ENCODE results near the gene MSI2. TPM values are rescaled to one million over a fixed set of nuclear protein-coding genes. Genes with fewer than 3 reads are reported as not detected.

Gene MSI2
- total RNA-seq, 1 experiment from 2014 or later: 75.0 TPM

DNA sequence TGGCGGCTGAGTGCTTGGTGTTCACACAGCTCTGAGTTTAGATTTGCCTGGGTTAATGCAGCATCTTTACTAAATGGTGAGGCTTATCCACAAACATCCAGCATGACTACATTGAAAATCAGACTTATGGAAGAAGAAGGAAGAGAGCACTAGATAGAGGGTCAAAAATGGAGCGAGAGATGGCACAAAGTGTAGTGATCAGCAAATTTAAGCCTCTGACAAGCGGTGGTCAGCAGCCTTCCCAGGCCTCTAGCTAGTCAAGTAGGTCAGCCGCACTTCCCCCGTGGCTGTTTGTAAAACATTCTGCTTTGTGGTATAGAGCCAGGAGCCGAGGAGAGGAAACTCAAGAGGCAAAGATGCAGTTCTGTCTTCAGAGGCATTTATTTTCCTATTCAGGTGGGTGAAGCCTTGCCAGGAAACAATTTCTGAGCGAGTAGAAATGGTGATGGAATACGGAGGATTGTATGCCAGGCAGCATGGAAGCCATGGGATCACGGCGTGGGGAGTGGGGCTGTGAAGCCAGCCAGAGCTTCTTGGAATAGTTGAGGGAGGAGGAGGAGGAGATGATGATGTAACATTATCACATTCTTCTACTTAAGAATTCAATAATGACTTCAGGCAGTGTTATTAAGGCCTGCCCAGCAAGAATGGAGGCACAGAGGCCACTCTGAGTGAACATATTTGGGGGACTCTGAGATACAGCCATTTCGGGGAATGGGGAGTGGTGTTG, 118.9 kb downstream of the MSI2 start:
- in situ Hi-C loops (cut with HindIII; ENCODE audit: low sequenced_read_pairs): no loop called here
- no peak for DNase-seq (ENCODE audit: low spot score)

DNA sequence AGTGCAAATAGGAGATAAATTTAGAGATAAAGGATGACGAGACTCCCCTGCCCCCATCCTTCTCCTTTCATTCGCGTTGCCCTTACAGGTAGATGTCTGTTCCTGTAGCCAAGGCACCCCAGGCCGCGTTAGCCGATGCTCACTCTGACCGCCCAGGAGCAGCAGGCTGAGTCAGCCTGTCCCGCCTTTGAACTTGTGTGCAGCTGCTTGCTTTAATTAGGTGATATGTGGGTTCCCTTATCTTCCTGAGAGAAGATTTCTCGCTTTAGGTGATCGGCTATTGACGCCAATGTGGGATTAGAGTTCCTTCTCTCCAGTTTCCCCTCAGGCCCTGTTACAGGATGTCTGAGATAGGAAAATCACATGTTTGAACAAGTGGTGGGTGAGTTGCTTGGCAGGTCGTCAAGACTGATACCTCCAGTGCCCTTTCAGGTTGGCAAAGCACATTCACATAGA, 119.5 kb downstream of the MSI2 start:
- in situ Hi-C loops (cut with HindIII; ENCODE audit: low sequenced_read_pairs): no loop called here
- no peak for DNase-seq (ENCODE audit: low spot score)

DNA sequence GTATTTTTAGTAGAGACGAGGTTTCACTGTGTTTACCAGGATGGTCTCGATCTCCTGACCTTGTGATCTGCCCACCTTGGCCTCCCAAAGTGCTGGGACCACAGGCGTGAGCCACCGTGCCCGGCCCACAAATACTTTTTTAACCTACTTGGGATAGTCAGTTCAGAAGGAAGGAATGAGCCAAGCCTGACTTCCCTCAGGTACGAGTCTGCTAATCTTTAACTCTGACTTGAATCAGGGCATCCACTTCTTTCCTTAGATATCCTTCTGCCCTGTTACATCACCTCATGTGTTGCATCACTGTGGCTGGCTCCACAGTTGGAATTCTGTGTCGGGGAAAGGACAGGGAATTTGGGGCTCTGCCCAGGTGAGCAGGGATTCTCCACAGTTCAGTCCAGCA, 120.8 kb downstream of the MSI2 start:
- in situ Hi-C loops (cut with HindIII; ENCODE audit: low sequenced_read_pairs): no loop called here

DNA sequence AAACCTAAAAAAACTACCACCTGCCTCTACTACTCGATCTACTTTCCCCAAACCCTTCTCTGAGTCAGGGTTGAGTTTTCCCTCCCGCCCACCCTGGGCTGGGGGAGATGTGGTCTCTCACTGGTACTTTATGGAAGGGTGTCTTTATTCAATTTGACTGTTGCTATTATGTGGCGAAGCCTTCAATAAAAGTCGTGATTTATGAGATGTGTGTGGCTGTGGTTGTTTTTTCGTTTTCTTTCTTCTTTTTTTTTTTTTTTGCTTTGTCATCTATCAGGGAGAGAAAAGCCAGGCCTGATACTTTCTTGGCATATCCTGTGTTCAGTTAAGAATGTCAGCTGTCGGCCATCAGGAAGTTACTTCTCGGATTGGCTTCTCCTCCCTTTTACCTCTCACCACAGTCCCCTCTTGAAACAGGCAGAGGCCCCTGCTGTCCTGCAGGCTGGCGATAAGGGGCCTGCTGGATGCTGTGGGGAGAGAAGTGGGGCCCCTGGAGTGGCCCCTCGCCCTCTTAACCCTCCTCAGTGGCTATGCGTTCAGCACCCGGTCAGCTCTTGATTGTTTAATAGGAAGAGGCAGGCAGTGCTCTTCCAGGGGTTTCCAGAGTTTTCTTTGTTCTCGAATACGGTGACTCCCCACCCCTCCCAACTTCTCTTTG, 123.0 kb downstream of the MSI2 start:
- in situ Hi-C loops (cut with HindIII; ENCODE audit: low sequenced_read_pairs): no loop called here
- DNase-seq (ENCODE audit: low spot score): no peak

More for the DNA sequence above, 120.8 kb downstream of the MSI2 start:
- DNase-seq (ENCODE audit: low spot score): no peak

DNA sequence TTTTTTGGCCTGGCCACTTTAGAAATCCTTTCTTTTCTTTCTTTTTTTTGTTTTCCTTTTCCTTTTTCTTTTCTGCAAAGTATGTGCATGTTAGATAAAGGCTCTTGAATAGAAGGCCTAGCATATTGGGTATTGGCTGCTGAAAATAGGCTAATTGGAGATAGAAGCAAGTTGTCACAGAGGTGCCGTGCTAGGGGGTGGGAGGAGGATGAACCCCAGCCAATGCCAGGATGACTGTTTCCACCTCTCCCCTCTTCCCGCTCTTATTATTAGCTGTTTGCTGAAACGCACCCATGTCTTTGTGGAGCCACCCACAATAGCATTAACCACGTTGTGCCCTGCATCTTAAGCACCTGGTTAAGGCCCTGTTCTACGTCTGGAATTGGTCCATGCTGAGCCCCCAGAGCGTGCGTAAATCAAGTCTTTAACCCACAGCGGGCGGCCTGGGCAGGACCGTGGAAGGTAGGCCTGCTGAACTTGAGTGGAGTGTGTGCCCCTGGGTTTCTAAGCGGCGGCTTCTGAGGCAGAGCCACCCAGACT, 123.6 kb downstream of the MSI2 start:
- no peak for DNase-seq (ENCODE audit: low spot score)

DNA sequence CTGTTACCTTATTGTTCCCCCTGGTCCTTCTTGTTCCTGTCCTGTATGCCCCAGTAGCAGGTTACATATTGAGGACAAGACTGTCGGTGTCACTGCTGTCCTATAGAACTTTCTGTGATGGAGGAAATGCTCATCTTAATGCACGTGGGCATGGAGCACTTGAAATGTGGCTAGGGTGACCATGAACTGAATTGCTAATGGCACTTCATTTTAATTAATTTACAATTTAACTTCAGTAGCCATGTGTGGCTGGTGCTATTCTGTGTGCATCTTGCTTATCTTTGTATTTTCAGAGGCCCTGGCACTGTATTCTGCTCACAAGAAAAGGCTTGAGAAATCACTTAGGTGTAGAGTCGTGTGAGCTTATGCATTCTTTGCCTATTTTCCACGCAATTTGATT, 125.2 kb downstream of the MSI2 start:
- DNase-seq (ENCODE audit: low spot score): no peak
- in situ Hi-C loops (cut with HindIII; ENCODE audit: low sequenced_read_pairs): no loop called here

More for the DNA sequence above, 123.6 kb downstream of the MSI2 start:
- in situ Hi-C loops (cut with HindIII; ENCODE audit: low sequenced_read_pairs): no loop called here

DNA sequence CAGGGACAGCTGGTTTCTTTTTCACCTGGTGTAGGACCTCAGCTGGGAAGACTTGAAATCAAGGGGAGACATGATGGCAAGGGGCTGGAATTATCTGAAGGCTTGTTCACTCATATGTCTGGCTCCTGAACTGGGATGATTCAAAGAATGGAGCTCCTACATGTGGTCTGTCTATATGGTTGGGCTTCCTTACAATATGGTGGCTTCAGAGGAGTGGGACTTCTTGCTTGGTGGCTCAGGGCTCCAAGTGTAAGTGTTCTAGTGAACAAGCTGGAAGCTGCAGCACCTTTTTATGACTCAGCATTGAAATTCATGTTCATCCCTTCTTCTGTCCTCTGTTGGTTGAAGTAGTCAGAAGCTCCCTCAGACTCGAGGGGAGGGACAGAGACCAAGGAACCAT, 127.9 kb downstream of the MSI2 start:
- no peak for DNase-seq (ENCODE audit: low spot score)

DNA sequence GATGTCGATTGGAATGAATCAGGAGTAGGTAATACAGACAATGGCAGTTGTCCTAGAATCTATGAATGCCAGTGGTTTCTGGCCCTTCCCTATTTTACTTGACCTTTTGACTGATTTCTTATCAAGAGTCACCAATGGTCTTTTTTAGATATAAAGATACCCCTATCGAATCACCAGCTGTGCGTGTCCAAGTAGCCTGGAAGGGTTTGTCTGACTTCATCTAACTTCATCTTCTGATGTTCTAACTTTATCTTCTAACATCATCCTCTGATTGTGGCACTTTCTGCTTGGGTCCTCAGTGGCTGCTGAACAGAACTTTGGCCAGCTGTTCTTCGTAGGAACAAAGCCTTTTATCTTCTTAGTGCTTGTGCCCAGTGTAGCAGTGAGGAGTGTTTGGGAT, 129.7 kb downstream of the MSI2 start:
- no peak for DNase-seq (ENCODE audit: low spot score)

More for the DNA sequence above, 127.9 kb downstream of the MSI2 start:
- in situ Hi-C loops (cut with HindIII; ENCODE audit: low sequenced_read_pairs): no loop called here

DNA sequence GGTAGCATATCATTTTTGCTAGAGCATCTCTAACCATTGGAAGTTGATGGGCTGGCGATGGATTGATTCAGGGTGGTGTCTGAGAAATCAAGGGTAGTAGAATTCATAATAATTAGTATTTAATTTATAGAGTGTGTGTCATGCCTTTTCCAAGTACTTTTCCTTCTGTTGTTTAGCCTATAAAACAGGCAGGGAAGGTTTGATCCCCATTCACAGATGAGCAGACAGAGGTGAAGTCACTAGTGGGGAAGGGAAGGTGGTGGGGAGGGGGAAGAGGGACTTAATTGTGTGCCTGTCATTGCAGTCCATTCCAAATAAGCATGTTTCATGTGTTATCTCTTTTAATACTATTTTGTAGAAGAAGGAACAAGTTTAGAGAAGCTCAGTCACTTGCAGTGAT, 131.3 kb downstream of the MSI2 start:
- DNase-seq (ENCODE audit: low spot score): no peak
- in situ Hi-C loops (cut with HindIII; ENCODE audit: low sequenced_read_pairs): no loop called here

More for the DNA sequence above, 129.7 kb downstream of the MSI2 start:
- in situ Hi-C loops (cut with HindIII; ENCODE audit: low sequenced_read_pairs): no loop called here

DNA sequence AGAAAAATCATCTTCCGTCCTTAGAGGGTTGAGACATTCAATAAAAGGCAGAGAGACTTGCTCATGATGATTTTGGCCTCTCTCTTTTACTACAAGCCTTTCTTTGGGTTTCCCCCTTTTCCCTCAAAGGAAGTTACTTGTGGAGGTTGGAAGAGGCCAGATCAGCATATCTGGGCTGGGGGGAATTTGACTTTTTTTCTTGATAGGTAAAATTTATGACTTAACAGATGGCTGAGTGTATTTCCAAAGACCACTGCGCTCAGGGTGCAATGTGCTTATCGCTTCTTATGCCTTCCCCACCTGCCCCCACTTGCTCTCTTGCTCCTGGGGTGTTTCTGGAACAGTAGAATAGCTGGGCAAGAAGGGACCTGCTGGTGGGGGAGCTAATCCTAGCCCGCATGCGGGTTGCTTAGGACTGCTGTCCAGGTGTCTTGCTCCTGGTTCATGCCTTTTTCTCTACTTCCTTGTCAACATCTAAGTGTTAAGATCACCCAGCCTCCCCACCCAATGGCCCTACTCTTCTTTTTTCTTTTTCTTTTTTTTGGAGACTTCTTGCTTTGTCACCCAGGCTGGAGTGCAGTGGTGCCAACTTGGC, 131.9 kb downstream of the MSI2 start:
- DNase-seq (ENCODE audit: low spot score): no peak
- in situ Hi-C loops (cut with HindIII; ENCODE audit: low sequenced_read_pairs): no loop called here

DNA sequence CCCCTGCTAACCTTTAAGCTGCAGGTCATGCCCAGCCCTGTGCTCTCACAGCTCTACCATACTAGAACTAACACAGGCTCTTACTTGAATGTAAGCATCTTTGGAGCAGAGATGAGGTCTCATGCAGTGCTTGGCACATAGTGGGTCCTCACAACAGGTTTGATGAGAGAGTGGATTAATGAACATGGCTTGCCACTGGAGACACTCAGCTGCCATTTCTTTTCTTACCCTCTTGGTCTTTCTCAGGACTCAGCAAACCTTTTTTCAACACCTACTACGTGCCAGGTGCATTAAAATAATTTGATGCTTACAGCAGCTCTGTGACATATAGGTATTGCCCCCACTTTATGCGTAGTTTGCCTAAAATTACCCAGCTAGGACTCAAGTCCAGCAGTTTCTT, 133.2 kb downstream of the MSI2 start:
- no peak for DNase-seq (ENCODE audit: low spot score)
- in situ Hi-C loops (cut with HindIII; ENCODE audit: low sequenced_read_pairs): no loop called here

DNA sequence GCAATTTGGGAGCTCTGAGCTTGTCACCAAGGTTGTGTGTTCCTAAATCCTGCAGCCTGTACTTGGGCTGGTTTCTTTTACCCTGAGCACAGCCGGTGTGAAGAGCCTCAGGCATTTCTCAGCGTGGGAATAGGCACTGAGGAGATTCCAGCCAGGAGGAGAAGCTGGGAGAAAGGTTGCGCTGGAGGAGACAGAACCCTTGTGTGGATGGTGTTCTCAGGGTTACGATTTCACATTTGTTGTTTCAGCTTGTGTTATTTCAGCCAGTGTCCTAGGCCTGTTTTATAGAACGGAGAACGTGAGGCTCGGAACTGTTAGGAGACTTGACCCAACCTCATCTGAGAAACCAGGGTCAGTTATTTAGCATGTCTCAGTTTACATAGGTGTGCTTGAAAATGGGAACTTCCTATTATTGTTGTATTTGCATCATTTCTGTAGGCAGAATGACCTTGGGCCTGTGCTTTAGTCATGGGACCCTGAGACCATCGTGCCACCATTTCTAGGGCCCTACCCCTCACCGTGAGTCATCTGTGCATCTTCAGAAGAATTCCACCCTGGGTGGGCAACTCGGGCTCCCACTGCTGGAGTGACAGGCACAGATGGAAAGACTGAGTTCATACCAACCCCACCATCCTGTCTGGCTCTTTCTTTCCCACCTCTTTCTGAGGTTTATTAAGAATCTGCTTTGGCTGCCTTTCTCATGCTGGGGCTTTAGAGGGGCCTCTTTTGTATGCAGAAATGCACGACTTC, 134.9 kb downstream of the MSI2 start:
- DNase-seq (ENCODE audit: low spot score): no peak
- in situ Hi-C loops (cut with HindIII; ENCODE audit: low sequenced_read_pairs): no loop called here

DNA sequence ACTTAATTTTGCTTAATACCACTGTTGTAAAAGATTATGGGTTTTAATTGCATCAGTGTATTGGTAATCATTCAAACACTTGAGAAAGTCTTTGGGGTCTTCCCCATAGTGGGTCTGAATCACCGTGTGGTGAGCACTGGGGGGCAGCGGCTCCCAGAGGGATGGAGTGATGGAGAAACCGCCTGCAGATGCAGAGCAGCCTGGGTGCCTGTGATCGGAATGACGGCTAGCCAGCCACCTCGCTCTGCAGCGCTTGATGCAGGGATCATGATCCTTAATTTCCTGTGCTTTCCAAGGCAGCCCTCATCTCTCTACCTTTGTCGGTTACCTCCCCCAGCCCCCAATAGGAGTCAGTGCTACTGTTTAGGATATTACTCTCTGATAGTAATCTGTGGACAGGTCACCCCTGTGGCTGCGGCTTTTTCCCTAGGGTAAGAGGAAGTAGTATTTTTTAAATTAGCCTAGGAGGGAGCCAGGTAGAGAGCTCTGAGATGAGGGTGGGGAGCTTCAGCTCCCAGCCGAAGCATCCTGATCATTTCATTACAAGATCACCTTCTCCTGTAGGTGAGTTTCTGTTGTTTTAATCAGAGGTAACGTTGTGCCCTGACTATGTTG, 135.6 kb downstream of the MSI2 start:
- DNase-seq (ENCODE audit: low spot score): no peak
- in situ Hi-C loops (cut with HindIII; ENCODE audit: low sequenced_read_pairs): no loop called here

DNA sequence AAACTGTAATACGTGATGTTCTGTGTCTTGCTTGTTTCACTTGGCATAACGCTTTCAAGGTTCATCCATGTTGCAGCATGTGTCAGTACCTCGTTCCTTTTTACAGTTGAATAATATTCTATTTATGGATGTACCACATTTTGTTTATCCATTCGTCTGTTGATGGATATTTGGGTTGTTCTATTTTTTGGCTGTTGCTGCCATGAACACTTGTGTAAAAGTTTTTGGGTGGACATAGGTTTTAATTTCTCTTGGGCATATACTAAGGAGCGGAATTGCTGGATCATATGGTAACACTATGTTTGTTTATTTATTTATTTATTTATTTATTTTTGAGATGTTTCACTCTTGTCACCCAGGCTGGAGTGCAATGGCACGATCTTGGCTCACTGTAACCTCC, 137.0 kb downstream of the MSI2 start:
- in situ Hi-C loops (cut with HindIII; ENCODE audit: low sequenced_read_pairs): no loop called here
- DNase-seq (ENCODE audit: low spot score): no peak

DNA sequence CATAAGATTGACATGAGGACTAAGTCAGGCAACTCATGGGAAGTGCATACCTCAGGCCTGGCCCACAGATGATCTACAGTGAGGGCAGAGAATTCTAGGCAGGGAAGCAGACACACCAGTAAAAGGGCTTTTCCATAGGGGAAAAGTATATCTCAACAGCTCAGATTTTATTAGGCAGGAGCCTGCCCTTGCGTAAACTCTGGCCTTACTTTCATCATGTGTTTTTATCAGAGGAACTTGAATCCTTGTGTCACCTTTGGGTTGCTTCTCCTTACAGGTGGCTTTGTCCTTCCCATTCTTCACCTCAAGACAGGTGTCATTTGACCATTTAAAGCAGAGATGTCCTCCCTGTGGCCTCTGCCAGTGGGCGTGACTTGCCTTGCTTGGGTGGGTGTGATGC, 138.1 kb downstream of the MSI2 start:
- no peak for DNase-seq (ENCODE audit: low spot score)
- in situ Hi-C loops (cut with HindIII; ENCODE audit: low sequenced_read_pairs): no loop called here

DNA sequence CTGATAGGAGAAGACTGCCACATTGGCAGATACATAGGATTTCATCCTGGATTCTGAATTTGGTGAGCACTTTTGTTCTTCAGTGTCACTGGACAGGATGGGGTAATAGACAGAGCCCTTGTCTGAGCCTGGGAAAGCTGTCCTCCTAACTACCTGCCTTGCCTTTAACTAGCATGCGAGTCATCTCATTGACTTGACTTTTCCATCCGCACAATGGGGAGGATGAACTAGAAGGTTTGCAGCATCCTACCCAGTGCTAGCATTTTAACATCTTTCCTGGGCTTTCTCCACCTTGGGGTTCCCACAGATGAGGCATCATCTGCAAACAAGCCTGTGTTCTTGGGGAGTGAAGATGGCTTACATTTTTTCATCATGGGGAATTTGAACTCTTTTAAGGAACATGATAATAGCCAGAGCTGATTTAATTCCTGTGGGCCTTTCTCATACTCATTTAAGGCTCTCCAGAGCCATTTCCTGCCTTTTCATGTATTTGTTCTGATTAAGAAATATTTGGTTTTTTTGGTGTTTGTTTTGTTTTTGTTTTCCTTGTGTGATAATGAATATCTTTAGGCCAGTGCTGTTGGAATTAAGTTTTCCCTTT, 139.5 kb downstream of the MSI2 start:
- in situ Hi-C loops (cut with HindIII; ENCODE audit: low sequenced_read_pairs): no loop called here
- no peak for DNase-seq (ENCODE audit: low spot score)

DNA sequence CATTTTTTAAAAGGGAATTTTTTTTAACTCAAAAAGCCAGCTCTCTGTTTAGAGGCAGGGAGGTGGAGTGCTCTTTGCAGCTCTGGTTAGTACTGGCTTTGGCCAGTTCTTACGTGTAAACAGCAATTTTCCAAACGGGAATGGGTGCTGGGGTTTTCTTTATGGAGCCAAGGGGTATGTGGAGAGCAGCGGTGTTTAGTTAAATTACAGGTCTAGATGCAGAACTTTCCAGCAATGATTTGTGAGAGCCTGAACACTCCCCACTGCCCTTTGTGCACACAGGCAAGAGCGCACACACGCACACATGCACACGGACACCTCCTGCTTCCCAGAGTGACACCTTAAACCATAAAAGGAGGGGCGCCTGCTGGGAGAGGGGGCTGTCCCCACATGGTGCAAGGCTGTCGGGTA, 140.2 kb downstream of the MSI2 start:
- no peak for DNase-seq (ENCODE audit: low spot score)
- in situ Hi-C loops (cut with HindIII; ENCODE audit: low sequenced_read_pairs): no loop called here

DNA sequence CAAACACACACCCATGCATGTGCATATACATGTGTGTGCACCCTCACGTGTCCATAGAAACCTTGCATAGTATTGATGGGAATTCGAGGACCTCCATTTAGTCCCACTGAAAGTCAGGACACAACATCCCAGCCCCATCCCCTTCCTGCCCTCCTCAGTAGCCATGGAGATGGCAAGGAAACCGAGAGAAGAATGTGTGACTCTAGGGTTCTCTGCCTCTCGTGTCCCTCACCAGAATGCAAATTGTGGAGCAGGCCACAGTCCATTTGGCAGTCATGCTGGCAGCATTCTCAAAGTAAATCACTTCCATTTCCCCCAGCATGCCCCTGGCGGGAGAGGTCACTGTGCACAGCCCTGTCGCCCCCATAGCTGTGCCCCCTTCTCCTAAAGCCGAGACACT, 141.1 kb downstream of the MSI2 start:
- no peak for DNase-seq (ENCODE audit: low spot score)
- in situ Hi-C loops (cut with HindIII; ENCODE audit: low sequenced_read_pairs): no loop called here

DNA sequence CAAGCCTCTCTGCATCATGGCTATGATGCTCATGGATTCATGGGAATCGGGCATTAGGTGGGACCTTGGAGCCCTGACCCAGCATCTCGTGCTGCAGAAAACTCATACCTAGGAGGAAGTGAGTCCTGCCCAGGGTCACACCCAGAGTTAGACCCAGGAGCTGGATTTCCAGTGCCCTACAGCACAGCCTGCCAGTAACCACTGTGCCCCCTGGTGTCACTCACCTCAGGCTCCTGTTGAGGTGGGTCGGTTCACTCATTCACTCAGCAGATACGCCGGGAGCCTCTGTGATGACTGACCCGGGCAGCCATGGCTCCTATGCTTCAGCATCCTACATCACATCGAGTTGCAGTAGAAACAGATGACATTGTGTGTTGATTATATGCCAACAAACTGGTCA, 143.4 kb downstream of the MSI2 start:
- DNase-seq (ENCODE audit: low spot score): no peak
- in situ Hi-C loops (cut with HindIII; ENCODE audit: low sequenced_read_pairs): no loop called here
